IgD-negative memory B cell (primary cell): ENCODE results near the gene OR4K17. TPM values are rescaled to one million over a fixed set of nuclear protein-coding genes. Genes with fewer than 3 reads are reported as not detected.

Source experiments
- polyA plus RNA-seq: library from polyadenylated mRNA; unstranded; fragments of 300-500 nt; fragmentation: Illumina TruSeq; gene quantifications from one replicate; pipeline ENCODE4 v1.2.3, GENCODE V29; 2021

The OR4K17 gene
- polyA plus RNA-seq, 1 donor from 2014 or later: not detected

Other genes starting within 250 kb of the OR4K17 start
- not detected for gene OR4K2, start 235.6 kb upstream of the OR4K17 start, polyA plus RNA-seq
- gene OR4K5, start 190.1 kb upstream of the OR4K17 start, polyA plus RNA-seq: not detected
- not detected for gene OR4K1, start 179.8 kb upstream of the OR4K17 start, polyA plus RNA-seq
- not detected for gene OR4K15, start 135.1 kb upstream of the OR4K17 start, polyA plus RNA-seq
- not detected for gene OR4Q2, start 108.6 kb upstream of the OR4K17 start, polyA plus RNA-seq
- gene OR4K14, start 91.4 kb upstream of the OR4K17 start, polyA plus RNA-seq: not detected
- not detected for gene OR4K13, start 74.7 kb upstream of the OR4K17 start, polyA plus RNA-seq
- not detected for gene OR4L1, start 50.7 kb upstream of the OR4K17 start, polyA plus RNA-seq
- not detected for gene OR4N5, start 28.1 kb downstream of the OR4K17 start, polyA plus RNA-seq
- gene OR11G2, start 80.2 kb downstream of the OR4K17 start, polyA plus RNA-seq: not detected
- gene OR11H6, start 113.0 kb downstream of the OR4K17 start, polyA plus RNA-seq: not detected
- not detected for gene OR11H7, start 118.2 kb downstream of the OR4K17 start, polyA plus RNA-seq
- not detected for gene OR11H4, start 128.5 kb downstream of the OR4K17 start, polyA plus RNA-seq
- gene TTC5, start 195.2 kb downstream of the OR4K17 start, polyA plus RNA-seq: 24.1 TPM
- 17.6 TPM for gene CCNB1IP1, start 222.5 kb downstream of the OR4K17 start, polyA plus RNA-seq
- 10.1 TPM for gene PARP2, start 232.9 kb downstream of the OR4K17 start, polyA plus RNA-seq